Stimulated activated CD8-positive, alpha-beta memory T cell treated with anti-CD3 and anti-CD28 coated beads, Interleukin-4, amount 100 ng/mL, for 4 hours (primary cell): ENCODE measurements around the gene FGF4.

Source experiments
- DNase-seq, 2 donors: peaks; one replicate each; pipeline ENCODE4 v3.0.0-alpha.2; 2020; ENCODE audit warnings: low read depth in 2 of 2, low spot score in 1 of 2

FGF4 gene

DNA sequence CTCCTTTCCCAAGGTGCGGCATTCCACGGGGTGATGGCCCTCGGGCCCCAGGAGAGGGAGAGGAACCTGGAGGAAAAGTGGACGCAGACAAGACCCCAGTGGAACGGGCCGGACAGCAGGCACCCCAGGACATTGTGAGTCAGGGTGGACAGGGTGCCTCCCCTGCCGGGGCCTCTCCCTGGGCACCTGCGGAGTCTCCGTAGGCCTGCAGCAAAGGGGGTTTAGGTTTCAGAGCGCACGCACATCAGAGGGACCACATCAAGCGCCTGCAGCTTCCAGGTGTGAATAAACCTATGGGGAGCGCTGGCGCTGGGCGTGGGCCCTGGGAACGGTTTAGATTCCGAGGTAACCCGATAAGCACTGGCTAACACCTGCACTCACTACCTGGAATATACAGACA is 48.7 kb downstream of the FGF4 start:
- DNase-seq, result no peak

DNA sequence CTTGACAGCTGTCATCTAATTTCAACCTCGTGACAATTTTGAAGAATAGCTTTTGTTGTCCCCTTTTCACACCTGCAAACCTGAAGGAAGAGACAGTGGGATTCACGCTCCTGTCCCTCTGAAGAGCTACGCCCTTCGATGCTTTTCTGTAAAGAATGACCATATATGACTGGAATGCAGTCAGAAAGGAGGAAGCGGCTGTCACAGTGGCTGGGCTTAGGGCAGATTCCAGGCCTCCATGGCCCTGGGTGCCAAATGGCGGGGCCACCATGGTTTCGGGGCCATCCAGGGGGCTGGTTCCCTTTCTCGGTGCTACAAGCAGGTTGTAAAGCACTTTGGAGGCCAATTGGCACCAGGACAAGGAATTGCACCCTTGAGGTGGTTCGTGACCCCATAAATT is 49.1 kb downstream of the FGF4 start:
- DNase-seq, result no peak

DNA sequence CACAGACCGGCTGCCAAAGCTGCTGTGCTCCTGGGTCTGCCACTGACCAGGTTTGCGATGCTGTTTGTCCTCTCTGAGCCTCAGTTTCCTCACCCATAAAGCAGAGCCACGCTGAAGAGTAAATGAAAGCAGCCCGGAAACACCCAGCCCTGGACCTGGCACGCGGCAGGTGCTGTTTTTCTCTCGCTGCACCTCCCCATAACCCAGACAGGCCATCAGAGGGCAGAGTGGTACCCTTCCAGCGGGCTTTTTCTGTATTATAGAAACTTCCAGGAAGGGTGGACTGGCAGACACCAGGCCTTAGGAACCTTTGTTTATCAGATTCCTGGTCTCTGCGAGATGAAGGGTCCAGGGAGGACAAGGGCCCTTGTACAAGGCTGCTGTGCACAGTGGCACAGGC is 53.4 kb downstream of the FGF4 start:
- DNase-seq, result no peak

DNA sequence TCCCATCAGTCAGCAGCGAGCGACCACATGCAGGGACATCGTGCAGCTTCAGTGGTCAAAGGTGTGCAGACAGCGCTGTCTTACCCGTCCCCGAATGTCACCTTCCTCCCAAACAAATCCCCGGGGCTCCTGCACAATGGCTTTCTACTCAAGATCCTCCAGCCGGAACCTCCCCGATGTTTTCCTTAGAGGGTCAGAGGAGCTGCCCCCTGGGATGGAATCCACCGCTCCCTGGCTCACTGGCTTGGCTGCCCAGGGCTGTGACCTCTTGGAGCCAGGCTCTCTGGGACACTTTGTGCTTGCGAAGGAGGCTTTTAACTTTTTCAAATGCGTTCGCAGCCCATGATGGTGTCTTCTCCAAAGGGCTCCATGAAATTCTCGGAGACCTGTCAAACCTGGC is 54.0 kb downstream of the FGF4 start:
- no peak for DNase-seq
